Measurements from ENCODE around the gene C13orf42. TPM values are rescaled to one million over a fixed set of nuclear protein-coding genes. Genes with fewer than 3 reads are reported as not detected.

Gene C13orf42
- total and polyA plus RNA-seq, 2 experiments from 2014 or later = 9.4 to 96.5 TPM

DNA sequence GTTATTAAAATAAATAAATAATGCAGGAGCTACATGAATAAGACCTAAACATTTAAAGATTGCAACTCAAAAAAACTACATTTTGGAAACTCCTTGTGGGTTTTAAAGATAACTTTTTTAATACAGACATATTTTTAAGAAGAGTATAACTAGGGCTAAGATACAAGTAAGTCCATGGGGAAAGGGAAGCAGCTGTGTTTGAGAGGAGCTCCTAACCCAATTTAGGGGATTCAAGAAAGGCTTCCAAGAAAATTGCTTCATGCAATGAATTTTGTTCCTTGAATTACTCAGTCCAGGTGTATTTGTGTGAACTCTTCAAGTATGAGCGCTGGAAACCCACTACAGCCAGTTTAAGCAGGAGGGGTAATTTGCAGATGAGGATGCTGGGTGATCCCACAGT is 44.1 kb upstream of the C13orf42 start:
- Mint-ChIP-seq H3K4me3 (no peak overlapping the region), H3K9me3 (peaks cover 10% of the 10 kb centered on the region; the same call in 1 of the 3 replicates), H3K27me3 (ENCODE audit: insufficient read depth, low read depth, poor library complexity) (peaks cover 4% of the 10 kb centered on the region), H3K27ac (no peak overlapping the region; the same call in 1 of the 2 replicates), H3K4me1 (peaks cover 75% of the 10 kb centered on the region), H3K36me3 (ENCODE audit: low read depth) (peaks cover 34% of the 10 kb centered on the region)
- ATAC-seq = no peak
- DNase-seq (ENCODE audit: low spot score) = no peak
- Histone ChIP-seq H3K9me2 (ENCODE audit: insufficient read depth) (peaks cover 5% of the 10 kb centered on the region; the same call in 1 of the 2 replicates), H3K79me2 (replicated peaks; ENCODE audit: insufficient read depth) (peaks cover 34% of the 10 kb centered on the region), H3K4me3 (no peak overlapping the region), H3K4me1 (ENCODE audit: insufficient read depth) (peaks cover 60% of the 10 kb centered on the region), H3K4me2 (no peak overlapping the region), H3K27me3 (ENCODE audit: insufficient read depth) (no peaks in the 10 kb centered on the region), H4K20me1 (replicated peaks; ENCODE audit: insufficient read depth) (no peaks in the 10 kb centered on the region), H3K36me3 (ENCODE audit: insufficient read depth) (no peaks in the 10 kb centered on the region), H2AFZ (no peak overlapping the region), H3K27ac (ENCODE audit: low read depth) (no peak overlapping the region), H3F3A (replicated peaks; ENCODE audit: low read depth) (peaks cover 7% of the 10 kb centered on the region; the same call in 1 of the 2 replicates)
- TF ChIP-seq EZH2phosphoT487 (IDR thresholded peaks at IDR 0.05; ENCODE audit: unreplicated experiment) (no peak), ZNF114 (CRISPR knock-in tag; IDR thresholded peaks at IDR 0.05) (no peak), STAT1 (IDR thresholded peaks at IDR 0.05; ENCODE audit: unreplicated experiment) (no peak), EZH2 (IDR thresholded peaks at IDR 0.05; ENCODE audit: low read depth, unreplicated experiment) (no peak), CREB1 (CRISPR knock-in tag; IDR thresholded peaks at IDR 0.05; ENCODE audit: low read depth) (no peak), JUNB (IDR thresholded peaks at IDR 0.05; ENCODE audit: unreplicated experiment) (no peak), POLR2AphosphoS5 (IDR thresholded peaks at IDR 0.05; ENCODE audit: low read depth) (no peak), ZNF331 (CRISPR knock-in tag; IDR thresholded peaks at IDR 0.05; ENCODE audit: low read depth) (no peak), NANOG (IDR thresholded peaks at IDR 0.05; ENCODE audit: borderline replicate concordance) (no peak)
- TF ChIP-seq, protein P1, sequence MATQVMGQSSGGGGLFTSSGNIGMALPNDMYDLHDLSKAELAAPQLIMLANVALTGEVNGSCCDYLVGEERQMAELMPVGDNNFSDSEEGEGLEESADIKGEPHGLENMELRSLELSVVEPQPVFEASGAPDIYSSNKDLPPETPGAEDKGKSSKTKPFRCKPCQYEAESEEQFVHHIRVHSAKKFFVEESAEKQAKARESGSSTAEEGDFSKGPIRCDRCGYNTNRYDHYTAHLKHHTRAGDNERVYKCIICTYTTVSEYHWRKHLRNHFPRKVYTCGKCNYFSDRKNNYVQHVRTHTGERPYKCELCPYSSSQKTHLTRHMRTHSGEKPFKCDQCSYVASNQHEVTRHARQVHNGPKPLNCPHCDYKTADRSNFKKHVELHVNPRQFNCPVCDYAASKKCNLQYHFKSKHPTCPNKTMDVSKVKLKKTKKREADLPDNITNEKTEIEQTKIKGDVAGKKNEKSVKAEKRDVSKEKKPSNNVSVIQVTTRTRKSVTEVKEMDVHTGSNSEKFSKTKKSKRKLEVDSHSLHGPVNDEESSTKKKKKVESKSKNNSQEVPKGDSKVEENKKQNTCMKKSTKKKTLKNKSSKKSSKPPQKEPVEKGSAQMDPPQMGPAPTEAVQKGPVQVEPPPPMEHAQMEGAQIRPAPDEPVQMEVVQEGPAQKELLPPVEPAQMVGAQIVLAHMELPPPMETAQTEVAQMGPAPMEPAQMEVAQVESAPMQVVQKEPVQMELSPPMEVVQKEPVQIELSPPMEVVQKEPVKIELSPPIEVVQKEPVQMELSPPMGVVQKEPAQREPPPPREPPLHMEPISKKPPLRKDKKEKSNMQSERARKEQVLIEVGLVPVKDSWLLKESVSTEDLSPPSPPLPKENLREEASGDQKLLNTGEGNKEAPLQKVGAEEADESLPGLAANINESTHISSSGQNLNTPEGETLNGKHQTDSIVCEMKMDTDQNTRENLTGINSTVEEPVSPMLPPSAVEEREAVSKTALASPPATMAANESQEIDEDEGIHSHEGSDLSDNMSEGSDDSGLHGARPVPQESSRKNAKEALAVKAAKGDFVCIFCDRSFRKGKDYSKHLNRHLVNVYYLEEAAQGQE (IDR thresholded peaks at IDR 0.05; ENCODE audit: unreplicated experiment) = no peak
- TF ChIP-seq, protein P2, sequence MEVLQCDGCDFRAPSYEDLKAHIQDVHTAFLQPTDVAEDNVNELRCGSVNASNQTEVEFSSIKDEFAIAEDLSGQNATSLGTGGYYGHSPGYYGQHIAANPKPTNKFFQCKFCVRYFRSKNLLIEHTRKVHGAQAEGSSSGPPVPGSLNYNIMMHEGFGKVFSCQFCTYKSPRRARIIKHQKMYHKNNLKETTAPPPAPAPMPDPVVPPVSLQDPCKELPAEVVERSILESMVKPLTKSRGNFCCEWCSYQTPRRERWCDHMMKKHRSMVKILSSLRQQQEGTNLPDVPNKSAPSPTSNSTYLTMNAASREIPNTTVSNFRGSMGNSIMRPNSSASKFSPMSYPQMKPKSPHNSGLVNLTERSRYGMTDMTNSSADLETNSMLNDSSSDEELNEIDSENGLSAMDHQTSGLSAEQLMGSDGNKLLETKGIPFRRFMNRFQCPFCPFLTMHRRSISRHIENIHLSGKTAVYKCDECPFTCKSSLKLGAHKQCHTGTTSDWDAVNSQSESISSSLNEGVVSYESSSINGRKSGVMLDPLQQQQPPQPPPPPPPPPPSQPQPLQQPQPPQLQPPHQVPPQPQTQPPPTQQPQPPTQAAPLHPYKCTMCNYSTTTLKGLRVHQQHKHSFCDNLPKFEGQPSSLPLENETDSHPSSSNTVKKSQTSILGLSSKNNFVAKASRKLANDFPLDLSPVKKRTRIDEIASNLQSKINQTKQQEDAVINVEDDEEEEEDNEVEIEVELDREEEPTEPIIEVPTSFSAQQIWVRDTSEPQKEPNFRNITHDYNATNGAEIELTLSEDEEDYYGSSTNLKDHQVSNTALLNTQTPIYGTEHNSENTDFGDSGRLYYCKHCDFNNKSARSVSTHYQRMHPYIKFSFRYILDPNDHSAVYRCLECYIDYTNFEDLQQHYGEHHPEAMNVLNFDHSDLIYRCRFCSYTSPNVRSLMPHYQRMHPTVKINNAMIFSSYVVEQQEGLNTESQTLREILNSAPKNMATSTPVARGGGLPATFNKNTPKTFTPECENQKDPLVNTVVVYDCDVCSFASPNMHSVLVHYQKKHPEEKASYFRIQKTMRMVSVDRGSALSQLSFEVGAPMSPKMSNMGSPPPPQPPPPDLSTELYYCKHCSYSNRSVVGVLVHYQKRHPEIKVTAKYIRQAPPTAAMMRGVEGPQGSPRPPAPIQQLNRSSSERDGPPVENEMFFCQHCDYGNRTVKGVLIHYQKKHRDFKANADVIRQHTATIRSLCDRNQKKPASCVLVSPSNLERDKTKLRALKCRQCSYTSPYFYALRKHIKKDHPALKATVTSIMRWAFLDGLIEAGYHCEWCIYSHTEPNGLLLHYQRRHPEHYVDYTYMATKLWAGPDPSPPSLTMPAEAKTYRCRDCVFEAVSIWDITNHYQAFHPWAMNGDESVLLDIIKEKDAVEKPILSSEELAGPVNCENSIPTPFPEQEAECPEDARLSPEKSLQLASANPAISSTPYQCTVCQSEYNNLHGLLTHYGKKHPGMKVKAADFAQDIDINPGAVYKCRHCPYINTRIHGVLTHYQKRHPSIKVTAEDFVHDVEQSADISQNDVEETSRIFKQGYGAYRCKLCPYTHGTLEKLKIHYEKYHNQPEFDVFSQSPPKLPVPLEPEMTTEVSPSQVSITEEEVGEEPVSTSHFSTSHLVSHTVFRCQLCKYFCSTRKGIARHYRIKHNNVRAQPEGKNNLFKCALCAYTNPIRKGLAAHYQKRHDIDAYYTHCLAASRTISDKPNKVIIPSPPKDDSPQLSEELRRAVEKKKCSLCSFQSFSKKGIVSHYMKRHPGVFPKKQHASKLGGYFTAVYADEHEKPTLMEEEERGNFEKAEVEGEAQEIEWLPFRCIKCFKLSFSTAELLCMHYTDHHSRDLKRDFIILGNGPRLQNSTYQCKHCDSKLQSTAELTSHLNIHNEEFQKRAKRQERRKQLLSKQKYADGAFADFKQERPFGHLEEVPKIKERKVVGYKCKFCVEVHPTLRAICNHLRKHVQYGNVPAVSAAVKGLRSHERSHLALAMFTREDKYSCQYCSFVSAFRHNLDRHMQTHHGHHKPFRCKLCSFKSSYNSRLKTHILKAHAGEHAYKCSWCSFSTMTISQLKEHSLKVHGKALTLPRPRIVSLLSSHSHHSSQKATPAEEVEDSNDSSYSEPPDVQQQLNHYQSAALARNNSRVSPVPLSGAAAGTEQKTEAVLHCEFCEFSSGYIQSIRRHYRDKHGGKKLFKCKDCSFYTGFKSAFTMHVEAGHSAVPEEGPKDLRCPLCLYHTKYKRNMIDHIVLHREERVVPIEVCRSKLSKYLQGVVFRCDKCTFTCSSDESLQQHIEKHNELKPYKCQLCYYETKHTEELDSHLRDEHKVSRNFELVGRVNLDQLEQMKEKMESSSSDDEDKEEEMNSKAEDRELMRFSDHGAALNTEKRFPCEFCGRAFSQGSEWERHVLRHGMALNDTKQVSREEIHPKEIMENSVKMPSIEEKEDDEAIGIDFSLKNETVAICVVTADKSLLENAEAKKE (CRISPR knock-in tag; IDR thresholded peaks at IDR 0.05) = no peak

Measured in GM23338 (cell line).